T-helper 9 cell (primary cell): Measurements from ENCODE around the gene USH1G.
"Not testable (repeated sequence)": the region's sequence is repeated elsewhere in the genome, so short reads cannot be mapped to it uniquely, and the experiment has no call there.

Source experiments
- DNase-seq: peaks from one replicate; pipeline ENCODE4 v3.0.0-alpha.2; 2020

Gene USH1G

DNA sequence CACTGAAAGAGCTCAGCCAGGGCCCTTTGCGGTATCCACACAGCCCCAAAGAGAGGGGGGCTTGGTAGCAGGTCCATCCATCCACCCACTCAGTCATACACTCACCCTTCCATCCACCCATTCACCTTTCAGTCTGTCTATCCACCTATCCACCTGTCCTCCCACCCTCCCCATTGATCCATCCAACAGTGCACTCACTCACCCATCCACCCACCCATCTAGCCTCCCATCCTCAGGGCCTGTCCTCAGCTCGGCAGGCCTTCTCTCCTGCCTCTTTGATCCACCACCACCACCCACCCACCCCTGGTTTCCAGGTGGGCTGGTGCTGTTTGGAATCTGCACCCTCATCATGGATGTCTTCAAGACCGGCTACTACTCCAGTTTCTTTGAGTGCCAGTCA, 2.2 kb upstream of the USH1G start:
- DNase-seq: no peak

DNA sequence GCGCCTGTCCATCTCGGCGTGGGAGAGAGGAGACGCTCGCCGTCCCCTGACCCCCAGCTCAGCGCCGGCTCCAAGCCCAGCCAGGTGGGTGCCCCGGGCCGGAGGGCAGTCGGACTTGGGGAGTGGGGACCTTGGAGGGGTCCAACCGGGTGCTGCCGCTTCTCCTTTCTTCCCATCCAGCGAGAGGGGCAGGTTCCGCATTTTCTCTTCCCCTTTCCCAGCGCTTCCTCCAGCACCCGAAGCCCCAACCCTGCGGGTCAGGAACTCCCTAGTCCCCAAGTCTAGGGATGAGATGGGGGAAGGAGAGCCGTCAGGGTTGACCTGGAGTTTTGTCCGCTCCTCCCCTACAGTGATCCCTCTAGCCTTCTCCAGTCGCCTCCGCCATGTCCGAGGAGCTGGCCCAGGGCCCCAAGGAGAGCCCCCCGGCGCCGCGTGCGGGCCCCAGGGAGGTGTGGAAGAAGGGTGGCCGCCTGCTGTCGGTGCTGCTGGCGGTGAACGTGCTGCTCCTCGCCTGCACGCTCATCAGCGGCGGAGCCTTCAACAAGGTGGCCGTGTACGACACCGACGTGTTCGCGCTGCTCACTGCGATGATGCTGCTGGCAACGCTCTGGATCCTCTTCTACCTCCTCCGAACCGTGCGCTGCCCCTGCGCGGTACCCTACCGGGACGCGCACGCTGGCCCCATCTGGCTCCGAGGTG, 1.3 kb upstream of the USH1G start, which contains the start of gene OTOP2:
Gene OTOP2 (plus strand): TSS at position 24 of the 699 bp plus-strand sequence. CDS start 360 bp downstream, at position 384.
- DNase-seq: no peak

DNA sequence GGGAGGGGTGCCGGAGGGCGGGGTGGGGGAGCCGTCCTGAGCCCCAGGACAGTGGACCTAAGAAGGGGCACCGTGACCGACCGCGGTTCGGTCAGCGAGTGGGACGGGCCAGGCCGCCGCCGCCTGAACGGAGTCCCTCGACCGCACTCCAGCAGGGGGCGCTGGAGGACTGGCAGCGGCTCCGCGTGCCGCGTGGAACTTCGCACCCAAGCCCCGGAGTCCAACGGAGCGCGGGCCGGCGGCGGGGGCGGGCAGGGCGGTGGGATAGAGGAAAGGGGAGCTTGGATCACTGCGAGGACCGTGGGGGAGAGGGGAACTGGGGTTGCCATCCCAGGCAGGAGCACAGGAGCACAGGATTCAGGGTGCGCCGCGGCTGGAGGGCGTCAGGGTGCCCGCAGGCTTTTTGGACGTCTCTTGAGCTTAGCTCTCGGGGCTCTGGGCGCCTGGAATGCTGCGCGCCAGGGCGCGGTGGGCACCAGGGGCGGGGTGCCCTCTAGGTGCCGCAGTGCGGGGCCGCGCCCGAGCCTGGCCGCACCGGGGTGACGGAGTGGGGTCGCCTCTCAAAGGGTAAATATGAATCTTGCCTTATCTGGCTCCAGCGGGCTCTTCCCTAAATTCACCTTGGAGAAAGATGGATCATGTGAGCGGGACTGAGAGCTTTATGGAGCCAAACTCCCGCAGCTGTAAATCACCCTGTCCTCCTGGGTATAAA, 639 bp upstream of the USH1G start:
- peak; percentile 75 for DNase-seq

DNA sequence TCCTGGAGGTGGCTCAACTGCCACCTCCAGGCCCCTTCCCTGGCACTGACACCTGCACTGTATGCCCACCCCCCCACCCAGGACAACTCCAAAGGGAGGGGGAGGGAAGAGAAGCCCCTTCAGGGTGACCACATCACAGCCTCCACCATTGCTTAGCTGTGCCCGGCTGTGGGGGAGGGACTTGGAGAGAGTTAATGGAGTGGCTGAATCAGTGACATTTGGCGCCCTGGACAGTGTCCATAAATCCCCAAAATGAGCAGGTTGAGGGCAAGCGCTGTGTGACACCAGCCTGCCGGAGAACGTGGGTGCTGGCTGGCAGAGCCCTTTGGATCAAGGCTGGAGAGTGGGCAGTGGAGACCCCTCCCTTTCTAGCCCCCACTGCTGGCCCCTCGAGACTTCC, 883 bp downstream of the USH1G start:
- no peak for DNase-seq

DNA sequence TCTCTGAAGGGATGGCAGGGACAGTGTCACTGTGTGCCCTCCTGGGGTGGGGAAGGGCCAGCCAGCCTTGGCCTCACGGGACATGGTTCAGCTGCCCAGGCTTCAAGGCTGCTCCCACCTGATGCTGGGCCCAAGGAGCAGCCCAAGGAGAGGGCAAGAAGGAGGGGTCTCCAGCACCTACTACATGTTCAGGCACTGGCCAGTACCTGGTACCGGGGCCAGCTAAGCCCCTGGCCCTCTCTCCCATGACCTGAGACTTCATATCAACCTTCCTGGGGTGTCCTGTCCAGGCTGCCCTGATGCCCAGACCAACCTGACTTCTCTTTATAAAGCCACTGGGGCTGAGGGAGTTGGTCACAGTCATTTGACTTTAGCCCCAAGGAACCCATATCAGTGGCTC, 1.3 kb downstream of the USH1G start:
- no peak for DNase-seq

DNA sequence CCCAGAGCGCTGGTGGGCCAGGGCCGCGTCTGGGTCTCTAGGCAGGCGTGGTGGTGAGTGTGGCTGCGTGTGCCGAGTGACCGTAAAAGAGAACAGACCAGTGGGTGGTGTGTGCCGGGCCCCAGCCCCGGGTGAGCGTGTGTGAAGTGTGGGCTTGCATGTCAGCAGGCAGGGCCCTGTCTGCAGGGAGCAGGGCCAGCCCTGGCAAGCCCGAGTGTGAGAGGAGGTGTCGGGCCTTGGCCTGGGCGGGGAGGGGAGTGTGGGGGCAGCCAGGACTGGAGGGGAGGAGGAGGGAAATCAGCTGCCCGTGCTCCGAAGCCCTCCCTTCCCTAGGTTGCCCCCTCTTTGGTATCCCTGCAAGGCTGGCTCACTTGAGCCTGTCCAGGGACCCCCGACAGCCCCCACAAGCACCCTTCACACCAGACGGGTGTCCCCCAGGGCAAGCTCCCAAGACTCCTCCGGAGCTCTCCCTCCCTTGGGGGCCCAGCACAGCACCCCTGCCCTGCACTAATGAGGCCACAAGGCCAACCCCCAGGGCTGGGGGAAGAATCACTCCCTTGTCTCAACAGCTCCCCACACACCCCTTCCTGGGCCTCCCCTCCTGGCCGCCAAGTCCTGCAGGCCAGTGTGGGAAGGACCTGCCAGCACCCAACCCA, 1.9 kb downstream of the USH1G start:
- no peak for DNase-seq

DNA sequence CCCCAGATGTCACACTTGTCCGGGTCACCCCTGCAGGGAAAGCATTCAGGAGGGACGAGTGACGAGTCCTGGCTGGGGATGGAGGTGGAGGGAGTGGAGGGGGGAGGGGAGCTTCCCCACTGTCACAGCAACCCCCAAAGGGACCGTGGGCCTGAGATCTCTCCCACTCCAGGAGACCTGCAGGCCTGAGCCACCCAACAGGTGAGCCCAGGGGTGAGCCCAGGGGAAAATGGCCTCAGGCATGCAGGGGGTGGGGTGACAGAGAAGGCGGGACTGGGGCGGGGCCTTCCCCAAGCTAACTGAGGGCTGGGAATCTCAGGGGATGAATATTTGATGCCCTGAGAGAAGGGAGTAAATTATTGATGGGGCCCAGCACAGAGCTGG, 2.4 kb downstream of the USH1G start:
- DNase-seq: no peak

DNA sequence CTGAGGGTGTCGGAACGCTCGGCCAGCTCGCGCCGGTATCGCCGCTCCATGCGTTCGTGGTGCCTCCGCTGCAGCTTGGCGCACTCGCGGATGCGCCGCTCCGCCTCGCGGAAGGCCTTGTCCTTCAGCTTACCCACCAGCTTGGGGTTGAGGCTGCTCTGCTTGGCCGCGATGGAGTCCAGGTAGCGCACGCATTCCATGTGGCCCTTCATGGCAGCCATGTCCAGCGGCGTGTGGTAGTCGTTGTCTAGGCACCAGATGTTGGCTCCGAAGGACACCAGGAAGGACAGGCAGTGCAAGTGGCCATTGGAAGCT, 2.8 kb downstream of the USH1G start:
- DNase-seq: no peak

DNA sequence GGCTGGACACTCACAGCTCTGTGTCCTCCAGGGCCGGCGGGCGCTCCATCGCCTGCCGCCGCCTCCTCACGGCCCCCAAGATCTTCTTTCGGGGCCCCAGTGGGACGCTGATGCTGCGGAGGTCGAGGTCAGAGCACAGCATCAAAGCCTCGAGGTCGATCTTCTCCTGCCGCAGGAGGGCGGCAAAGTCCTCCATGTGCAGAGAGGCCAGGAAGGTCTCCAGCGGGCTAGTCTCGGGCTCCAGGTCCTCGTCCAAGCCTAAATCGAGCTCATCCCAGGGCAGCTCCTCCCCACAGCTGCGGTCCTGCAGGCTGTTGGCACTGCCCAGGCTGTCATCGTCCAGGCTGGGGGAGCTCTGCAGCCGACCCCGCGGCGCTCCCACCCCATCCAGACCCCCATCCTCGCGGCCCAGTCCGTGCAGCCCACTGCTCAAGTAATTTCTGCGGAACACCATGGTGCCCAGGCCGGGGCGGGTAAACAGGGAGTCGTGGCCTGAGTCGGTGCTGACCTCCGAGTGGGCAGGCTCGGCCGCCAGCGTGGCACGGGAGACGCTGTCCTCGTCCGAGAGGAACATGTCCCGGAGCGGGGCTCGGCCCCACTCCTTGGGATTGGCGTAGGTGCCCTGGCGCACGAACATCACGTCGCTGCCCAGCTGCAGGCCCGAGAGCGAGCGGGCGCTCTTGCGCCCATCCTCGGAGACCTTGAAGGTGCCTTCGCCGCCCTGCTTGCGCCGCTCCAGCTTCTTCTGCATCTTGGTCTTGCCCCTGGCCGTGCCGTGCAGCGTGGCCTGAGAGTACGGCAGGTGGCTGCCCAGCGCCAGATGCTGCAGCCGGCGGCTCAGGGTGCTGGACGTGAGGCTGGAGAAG, 3.4 kb downstream of the USH1G start:
- DNase-seq: no peak

DNA sequence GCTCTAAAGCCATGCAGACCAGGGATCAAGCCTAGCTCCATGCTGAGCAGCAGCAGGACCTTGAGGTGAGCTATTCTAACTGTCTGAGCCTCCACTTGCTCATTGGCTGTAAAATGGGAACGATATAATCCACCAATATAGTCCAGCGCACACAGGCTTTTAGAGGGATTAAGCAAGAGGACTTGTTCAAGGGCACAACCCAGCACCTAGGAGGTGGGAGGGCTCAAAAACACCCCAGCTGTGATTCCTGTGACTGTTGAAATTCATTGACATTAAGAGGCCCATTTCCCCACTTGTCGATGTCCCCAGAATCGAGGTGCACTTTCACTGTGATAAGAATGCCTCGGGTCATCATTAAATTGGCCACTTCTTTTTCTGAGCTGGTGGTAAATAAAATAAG, 4.1 kb downstream of the USH1G start:
- no peak for DNase-seq

DNA sequence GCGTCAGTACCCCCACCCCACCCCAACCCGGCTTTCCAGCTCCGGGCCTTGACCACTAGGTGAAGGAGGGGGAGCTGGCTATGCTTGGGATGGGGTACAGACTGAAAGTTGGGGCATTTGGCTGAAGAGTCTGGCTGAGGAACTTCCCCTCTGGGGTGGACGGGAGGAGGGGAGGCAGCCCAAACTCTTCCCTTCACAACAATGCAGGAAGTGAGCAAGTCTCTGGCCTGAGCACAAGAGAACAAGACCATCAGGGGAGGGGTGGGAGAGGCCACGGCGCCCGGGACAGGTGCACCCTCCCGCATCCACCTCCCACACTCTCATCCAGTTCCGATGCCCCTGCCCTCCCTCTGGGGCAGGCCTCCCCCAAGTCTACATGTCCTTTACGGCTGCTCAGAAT, 5.6 kb downstream of the USH1G start:
- no peak for DNase-seq

DNA sequence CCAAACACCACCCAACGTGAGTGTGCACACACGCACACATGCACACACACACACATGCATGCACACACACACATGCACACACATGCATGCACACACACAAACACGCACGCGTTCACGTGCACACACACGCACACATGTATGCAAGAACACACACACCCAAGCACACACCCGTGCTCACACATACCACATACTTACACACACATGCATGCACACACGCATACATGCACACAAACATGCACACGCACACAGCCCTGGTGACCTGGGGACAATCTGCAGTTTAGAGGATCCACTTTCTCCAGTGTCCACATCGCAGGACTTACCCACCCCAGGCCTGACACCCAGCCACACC, 6.2 kb downstream of the USH1G start:
- no peak for DNase-seq

DNA sequence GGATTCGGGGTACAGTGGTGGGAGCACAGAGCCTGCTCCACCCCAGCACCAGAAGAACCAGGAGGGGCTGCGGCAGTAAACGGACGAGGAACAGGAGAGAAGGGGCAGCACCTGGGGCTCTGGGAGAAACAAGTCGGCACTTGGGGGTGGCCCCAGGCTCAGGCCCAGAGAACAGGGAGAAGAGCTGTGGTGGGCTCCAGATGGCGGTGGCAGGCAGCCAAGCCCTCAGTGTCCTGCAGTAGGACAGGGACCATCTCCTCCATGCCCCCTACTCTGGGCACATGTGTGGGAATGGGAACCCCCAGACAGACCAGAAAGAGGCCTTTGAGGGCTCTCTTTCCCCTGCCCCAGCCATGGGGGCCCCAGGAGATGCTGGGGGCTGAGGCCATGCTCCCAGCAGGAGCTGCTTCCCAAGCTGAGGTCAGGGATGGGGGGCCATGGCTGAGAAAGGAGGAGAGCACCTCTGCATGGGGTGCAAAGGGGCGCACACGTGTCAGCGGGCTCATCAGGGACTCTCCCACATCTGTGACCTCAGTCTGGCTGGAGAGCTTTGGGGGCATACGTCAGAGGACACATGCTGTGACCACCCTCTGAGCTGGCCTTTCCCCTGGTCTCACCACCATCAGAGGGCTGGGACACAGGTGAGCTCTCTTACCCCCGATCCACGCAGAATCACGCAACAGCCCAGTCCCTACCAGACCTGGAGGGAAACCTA, 6.8 kb downstream of the USH1G start:
- no peak for DNase-seq

DNA sequence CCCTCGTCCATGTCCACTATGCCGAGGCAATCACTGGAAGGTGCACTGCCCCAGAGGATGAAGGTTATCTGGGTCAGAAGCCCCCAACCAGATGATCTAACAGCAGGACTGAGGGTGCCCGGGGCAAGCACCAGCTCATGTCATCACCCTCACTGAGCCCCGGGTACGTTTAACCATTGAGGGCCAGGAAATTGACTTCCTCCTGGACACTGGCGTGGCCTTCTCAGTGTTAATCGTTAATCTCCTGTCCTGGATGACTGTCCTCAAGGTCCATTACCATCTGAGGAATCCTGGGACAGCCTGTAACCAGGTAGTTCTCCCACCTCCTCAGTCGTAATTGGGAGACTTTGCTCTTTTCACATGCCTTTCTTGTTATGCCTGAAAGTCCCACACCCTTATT, 11.6 kb downstream of the USH1G start:
- DNase-seq: not testable (repeated sequence)

DNA sequence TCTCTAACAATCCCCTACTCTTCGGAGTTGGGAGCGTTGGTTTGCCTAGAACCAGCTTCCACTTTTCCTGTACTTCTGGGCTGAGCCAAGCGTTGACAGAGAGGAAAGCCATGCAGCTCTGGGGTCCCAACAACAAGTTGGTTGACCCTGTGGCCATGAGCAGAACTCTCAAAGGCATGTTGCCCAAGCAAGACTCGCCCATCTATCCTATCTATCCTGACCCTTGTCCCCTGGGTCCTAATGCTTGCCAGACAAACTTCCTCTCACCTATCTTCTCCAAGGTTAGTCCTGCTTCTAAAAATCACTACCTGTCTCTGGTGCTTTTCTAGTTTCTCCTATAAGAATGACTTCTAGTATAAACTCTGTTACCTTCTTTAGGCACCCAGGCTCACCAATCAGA, 14.0 kb downstream of the USH1G start:
- DNase-seq: not testable (repeated sequence)

DNA sequence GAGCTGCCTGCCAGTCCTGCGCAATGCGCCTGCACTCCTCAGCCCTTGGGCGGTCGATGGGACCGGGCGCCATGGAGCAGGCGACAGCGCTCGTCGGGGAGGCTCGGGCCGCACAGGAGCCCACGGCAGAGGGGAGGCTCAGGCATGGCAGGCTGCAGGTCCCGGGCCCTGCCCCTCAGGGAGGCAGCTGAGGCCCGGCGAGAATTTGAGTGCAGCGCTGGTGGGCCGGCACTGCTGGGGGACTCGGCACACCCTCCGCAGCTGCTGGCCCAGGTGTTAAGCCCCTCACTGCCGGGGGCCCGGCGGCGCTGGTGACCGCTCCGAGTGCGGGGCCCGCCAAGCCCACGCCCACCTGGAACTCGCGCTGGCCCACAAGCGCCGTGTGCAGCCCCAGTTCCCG, 16.0 kb downstream of the USH1G start:
- DNase-seq: no peak

DNA sequence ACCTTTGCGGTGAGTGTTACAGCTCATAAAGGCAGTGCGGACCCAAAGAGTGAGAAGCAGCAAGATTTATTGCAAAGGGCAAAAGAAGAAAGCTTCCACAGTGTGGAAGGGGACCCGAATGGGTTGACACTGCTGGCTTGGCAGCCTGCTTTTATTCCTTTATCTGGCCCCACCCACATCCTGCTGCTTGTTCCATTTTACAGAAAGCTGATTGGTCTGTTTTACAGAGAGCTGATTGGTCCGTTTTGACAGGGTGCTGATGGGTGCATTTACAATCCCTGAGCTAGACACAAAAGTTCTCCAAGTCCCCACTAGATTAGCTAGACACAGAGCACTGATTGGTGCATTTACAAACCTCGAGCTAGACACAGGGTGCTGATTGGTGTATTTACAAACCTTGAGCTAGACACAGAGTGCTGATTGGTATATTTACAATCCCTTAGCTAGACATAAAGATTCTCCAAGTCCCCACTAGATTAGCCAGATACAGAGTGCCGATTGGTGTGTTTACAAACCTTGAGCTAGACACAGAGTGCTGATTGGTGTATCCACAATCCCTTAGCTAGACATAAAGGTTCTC, 16.8 kb downstream of the USH1G start:
- DNase-seq: not testable (repeated sequence)

DNA sequence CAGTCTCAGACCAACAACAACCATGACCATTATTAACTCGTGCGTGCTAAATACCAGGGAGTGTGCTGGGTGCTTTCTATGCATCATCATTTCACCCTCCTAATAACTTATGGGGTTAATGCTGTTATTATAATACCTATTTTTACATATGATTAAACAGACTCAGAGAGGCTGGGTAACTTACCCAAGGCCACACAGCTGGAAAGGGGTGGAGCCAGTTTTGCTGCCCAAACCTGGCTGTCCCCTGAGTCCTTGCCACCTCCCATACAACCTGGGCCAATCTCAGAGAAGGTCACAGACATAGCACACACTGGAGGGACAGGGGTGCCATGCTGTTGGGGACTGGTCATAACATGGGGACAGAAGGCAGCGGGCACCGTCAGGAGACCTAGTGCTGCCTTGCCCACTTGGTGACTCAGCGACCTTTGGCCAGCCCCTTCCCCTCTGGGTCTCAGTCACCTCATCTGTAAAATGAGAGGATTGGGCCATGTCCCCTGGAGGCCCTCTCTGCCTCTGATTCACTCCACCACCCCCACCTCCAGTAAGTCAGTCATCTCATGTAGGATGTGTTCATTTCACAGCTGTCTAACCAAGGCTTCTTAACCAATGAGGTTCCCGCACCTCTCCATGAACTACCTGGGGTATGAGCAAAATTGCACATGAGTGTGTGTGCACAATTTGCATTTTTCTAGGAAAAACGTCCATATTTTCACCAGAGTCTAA, 18.2 kb downstream of the USH1G start:
- DNase-seq: no peak

DNA sequence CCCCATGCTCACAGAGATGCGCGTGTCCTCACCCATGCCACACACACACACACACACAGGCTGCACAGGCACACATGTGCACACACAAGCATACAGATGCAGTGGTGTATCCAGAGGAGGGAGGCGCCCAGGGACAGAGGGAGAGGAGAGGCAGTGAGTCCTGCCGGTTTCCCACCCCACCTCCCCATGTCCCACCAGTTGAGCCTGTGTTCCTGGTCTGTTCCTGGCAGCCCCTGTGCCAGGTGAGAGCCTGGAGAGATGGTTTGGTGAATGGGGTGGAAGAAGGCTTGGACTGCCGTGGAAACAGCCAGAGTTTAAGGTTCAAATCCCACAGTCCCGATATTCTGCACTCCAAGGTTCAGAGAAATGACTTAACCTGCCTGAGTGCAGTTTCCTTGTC, 19.4 kb downstream of the USH1G start:
- DNase-seq: no peak

DNA sequence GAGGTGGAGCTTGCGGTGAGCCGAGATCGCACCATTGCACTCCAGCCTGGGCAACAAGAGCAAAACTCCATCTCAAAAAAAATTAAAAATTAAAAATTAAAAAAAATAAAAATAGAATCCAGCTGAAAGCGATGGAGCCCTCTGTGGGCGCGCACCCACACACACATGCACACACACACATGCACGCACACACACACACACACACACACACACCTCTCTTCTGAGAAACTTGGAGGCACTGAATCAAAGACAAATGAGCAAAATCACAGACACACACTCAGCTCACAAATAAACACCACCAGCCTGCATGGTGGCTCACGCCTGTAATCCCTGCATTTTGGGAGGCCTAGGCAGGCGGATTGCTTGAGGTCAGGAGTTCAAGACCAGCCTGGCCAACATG, 20.0 kb downstream of the USH1G start:
- no peak for DNase-seq

DNA sequence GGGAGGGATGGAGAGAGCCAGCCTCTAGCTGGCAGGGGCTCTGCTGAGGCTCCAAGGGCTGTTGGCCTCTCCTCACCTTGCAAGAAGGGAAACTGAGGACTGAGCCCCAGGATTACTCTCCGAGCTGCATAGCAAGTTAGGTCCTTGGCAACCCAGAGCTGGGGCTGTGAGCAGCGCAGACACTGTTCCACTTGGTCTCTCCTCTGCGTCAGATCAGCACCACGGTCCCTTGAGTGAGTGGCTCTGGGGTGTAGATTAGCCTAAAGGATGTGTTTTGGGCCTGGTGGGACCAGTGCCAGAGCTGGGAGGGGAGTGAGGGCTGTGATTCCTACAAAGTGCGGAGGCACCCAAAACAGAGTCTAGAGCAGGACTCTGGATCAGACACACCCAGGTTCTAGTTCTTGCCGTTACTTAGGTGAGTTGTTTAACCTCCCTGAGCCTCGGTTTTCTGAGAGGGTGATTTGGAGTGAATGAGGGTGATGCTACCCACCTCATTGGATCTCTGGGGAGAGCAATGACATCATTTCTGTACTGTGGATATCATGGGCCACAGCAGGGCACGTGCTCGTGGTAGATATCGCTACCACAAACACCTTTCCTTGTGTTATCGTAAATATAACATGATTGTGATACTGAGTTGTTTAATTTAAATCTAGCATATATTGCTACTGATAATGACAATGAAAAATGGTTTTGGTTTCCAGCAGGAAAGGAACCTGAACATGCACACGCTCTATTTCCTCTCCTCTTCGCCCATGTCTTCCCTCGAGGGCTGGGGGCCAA, 21.5 kb downstream of the USH1G start:
- no peak for DNase-seq
